ENCODE data around the gene TRPV6. TPM values are rescaled to one million over a fixed set of nuclear protein-coding genes. Genes with fewer than 3 reads are reported as not detected.

TRPV6 gene
- total RNA-seq, 1 experiment from 2014 or later, result 1.7 TPM

DNA sequence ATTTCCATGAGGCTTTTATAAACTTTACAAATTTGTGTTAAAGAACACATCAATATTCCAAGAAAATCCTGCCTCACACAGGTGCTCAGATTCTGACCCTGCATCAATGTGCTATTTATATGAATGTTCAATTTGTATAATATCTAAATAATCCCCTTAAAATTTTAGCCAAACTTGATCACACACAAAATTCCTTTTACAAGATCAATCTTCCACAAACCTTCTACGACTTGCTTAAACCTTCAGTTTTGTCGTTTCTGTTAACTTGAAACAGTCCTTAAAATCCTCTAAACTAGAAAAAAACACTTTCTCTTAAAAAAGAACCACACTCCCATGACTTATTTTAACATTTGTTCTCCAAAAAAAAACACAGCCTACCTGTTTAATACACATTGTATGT is 20.2 kb upstream of the TRPV6 start:
- Histone ChIP-seq H4K20me1 (ENCODE audit: insufficient read depth) (no peaks in the 10 kb centered on the region), H3K9me2 (ENCODE audit: insufficient read depth) (no peaks in the 10 kb centered on the region), H2AFZ (ENCODE audit: low read depth, low read length, poor library complexity, severe bottlenecking) (no peak overlapping the region), H3K27ac (ENCODE audit: low read depth, low read length) (no peak overlapping the region), H3K36me3 (ENCODE audit: control insufficient read depth in 1 of 2, insufficient read depth in 2 of 2, low read length in 2 of 2) (no peaks in the 10 kb centered on the region), H3K9ac (ENCODE audit: low read length) (no peak overlapping the region), H3K4me3 (replicated peaks in 1 of 2; ENCODE audit: low read depth in 1 of 2, low read length in 2 of 2) (no peak overlapping the region), H3K79me2 (ENCODE audit: insufficient read depth, low read length) (no peaks in the 10 kb centered on the region), H3K4me2 (ENCODE audit: low read length) (no peak overlapping the region), H3K9me3 (ENCODE audit: control insufficient read depth in 1 of 2, insufficient read depth in 1 of 2, low read depth in 1 of 2, low read length in 2 of 2) (no peaks in the 10 kb centered on the region), H3K27me3 (ENCODE audit: insufficient read depth, low read length) (peaks cover 10% of the 10 kb centered on the region), H3K4me1 (ENCODE audit: control insufficient read depth in 1 of 2, insufficient read depth in 2 of 2, low read length in 2 of 2) (no peaks in the 10 kb centered on the region)
- ChIA-PET RAD21 (ENCODE audit: low non-redundant PET in 1 of 2, low total read pairs in 2 of 2, uncharacterized antibody in 2 of 2, unreplicated experiment in 2 of 2) (no interaction called here), POLR2A (no interaction called here), CTCF (no interaction called here)
- intact Hi-C loops (cut with micrococcal nuclease), result no loop called here
- ATAC-seq (no peak), DNase-seq (ENCODE audit: low read depth, low spot score) (no peak)
- BruUV-seq (replicated peaks), result no TSS peak
- TF ChIP-seq ZFX (IDR thresholded peaks at IDR 0.05) (no peak), ZNF274 (IDR thresholded peaks at IDR 0.05; ENCODE audit: low read depth, low read length) (no peak)

DNA sequence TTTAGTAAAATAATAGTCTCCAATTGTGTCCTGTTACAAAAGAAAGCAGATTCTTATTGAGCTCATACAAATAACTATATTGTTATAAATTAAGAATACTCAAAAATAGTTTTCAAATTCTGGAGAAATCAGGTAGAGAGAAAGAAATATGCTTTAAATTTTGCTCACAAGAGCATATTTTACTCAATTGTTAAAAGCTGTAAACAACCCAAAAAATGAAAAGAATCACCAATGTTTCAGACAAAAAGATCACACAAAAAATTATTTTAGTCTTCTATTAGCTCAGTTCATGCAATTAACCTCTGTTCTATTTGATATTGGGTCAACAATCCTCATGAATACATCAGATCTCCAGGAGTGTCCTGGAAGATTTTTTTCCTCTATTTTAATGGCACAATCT is 18.6 kb upstream of the TRPV6 start:
- intact Hi-C loops (cut with micrococcal nuclease), result no loop called here
- ATAC-seq, result no peak

More for the DNA sequence above, 18.6 kb upstream of the TRPV6 start:
- RAD21 ChIA-PET (ENCODE audit: low non-redundant PET in 1 of 2, low total read pairs in 2 of 2, uncharacterized antibody in 2 of 2, unreplicated experiment in 2 of 2), result no interaction called here
- Histone ChIP-seq H3K4me1 (ENCODE audit: control insufficient read depth in 1 of 2, insufficient read depth in 2 of 2, low read length in 2 of 2) (no peaks in the 10 kb centered on the region), H3K9me2 (ENCODE audit: insufficient read depth) (no peaks in the 10 kb centered on the region), H3K79me2 (ENCODE audit: insufficient read depth, low read length) (no peaks in the 10 kb centered on the region), H2AFZ (ENCODE audit: low read depth, low read length, poor library complexity, severe bottlenecking) (no peak overlapping the region), H3K4me3 (replicated peaks in 1 of 2; ENCODE audit: low read depth in 1 of 2, low read length in 2 of 2) (no peak overlapping the region), H4K20me1 (ENCODE audit: insufficient read depth) (no peaks in the 10 kb centered on the region), H3K27ac (ENCODE audit: low read depth, low read length) (no peak overlapping the region), H3K9ac (ENCODE audit: low read length) (no peak overlapping the region), H3K4me2 (ENCODE audit: low read length) (no peak overlapping the region), H3K36me3 (ENCODE audit: control insufficient read depth in 1 of 2, insufficient read depth in 2 of 2, low read length in 2 of 2) (no peaks in the 10 kb centered on the region), H3K9me3 (ENCODE audit: control insufficient read depth in 1 of 2, insufficient read depth in 1 of 2, low read depth in 1 of 2, low read length in 2 of 2) (no peaks in the 10 kb centered on the region), H3K27me3 (ENCODE audit: insufficient read depth, low read length) (peaks cover 14% of the 10 kb centered on the region)
- TF ChIP-seq TCF7L2 (IDR thresholded peaks at IDR 0.05; ENCODE audit: borderline replicate concordance, extremely low read depth, insufficient read depth, insufficient read length) (no peak), ELF1 (IDR thresholded peaks at IDR 0.05; ENCODE audit: borderline replicate concordance, low read depth) (no peak)
- CTCF ChIA-PET, result interaction anchor here (1.2 kb wide), 1 partner anchor 57 kb away, joined by 4 read pairs; no protein-coding TSS in a partner anchor
- no peak for DNase-seq (ENCODE audit: low read depth, low spot score)
- BruUV-seq (replicated peaks), result no TSS peak
- POLR2A ChIA-PET, result no interaction called here
